GM12878 (cell line): ENCODE measurements around the gene CD34.

Source experiments
- ASH2L ChIP-seq: fragments of 300-600, 200-600 bp; sonication (generic); IDR thresholded peaks from 2 replicates; pipeline ENCODE4 v1.6.1; 2017; ENCODE audit warnings: low read depth, mild to moderate bottlenecking, borderline replicate concordance
- CBX5 ChIP-seq: sonication (generic); IDR thresholded peaks from 2 replicates; pipeline ENCODE4 v1.6.1; 2016; ENCODE audit warnings: low read depth, moderate library complexity, mild to moderate bottlenecking, inconsistent platforms
- CHD4 ChIP-seq: fragments of 200-600 bp; sonication (generic); IDR thresholded peaks from 2 replicates; pipeline ENCODE4 v1.6.1; 2016; ENCODE audit warnings: mild to moderate bottlenecking
- IKZF1 ChIP-seq: fragments of 450-650 bp; conservative IDR thresholded peaks from 2 replicates; pipeline ENCODE4 v1.6.1; 2017; ENCODE audit warnings: antibody characterized with exemption, mild to moderate bottlenecking
- KLF5 ChIP-seq: fragments of 450-650 bp; IDR thresholded peaks from 2 replicates; pipeline ENCODE4 v1.6.1; 2014; ENCODE audit warnings: mild to moderate bottlenecking; ENCODE audit not compliant: partially characterized antibody
- MTA2 ChIP-seq: fragments of 450-650 bp; IDR thresholded peaks from 2 replicates; pipeline ENCODE4 v1.6.1; 2016; ENCODE audit warnings: low read depth, mild to moderate bottlenecking, moderate library complexity
- NRF1 ChIP-seq: conservative IDR thresholded peaks from 2 replicates; pipeline ENCODE4 v1.6.1; 2011; ENCODE audit warnings: mild to moderate bottlenecking, low read depth, low read length, improper control_type of control experiment
- ZBED1 ChIP-seq: IDR thresholded peaks from 2 replicates; pipeline ENCODE4 v1.6.1; 2016; ENCODE audit warnings: borderline replicate concordance
- TF ChIP-seq, protein P1 (sequence below), 3 experiments: IDR thresholded peaks in 2 of 3; conservative IDR thresholded peaks in 1 of 3; 2 replicates each; pipeline ENCODE4 v1.5.1; 2011; ENCODE audit warnings: low read depth in 3 of 3, low read length in 3 of 3, mild to moderate bottlenecking in 3 of 3, control low read depth in 2 of 3, moderate library complexity in 2 of 3, inconsistent platforms in 1 of 3, mixed read lengths in 1 of 3; ENCODE audit not compliant: control insufficient read depth in 2 of 3, insufficient read depth in 1 of 3; ENCODE audit errors: extremely low read depth in 1 of 3

DNA sequence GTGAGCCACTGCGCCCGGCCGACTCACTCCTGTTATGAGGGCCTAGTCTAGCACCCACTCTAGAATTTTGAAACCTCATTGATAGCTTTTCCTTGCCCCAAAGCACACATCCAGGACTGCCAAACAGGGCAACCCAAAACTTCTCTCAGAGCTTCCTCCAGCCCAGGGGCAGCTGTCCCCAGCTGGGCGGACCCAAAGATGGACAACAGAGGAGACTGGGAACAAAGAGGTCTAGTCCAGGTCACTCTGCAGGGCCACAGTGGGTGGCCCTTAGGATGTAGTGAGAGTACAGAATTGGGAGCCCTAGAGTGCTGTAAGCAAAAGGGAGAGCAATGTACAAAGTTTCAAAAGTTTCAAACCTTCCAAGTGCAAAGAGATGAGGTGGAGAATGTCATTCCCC lies 1.2 kb downstream of the CD34 start:
- TF ChIP-seq, protein P1, sequence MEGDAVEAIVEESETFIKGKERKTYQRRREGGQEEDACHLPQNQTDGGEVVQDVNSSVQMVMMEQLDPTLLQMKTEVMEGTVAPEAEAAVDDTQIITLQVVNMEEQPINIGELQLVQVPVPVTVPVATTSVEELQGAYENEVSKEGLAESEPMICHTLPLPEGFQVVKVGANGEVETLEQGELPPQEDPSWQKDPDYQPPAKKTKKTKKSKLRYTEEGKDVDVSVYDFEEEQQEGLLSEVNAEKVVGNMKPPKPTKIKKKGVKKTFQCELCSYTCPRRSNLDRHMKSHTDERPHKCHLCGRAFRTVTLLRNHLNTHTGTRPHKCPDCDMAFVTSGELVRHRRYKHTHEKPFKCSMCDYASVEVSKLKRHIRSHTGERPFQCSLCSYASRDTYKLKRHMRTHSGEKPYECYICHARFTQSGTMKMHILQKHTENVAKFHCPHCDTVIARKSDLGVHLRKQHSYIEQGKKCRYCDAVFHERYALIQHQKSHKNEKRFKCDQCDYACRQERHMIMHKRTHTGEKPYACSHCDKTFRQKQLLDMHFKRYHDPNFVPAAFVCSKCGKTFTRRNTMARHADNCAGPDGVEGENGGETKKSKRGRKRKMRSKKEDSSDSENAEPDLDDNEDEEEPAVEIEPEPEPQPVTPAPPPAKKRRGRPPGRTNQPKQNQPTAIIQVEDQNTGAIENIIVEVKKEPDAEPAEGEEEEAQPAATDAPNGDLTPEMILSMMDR (IDR thresholded peaks at IDR 0.05 in 2 of 3, conservative IDR thresholded peaks at IDR 0.05 in 1 of 3; ENCODE audit: control insufficient read depth in 2 of 3, extremely low read depth in 1 of 3, insufficient read depth in 1 of 3, low read depth in 3 of 3, low read length in 3 of 3), result no peak
- no peak for TF ChIP-seq NRF1
- no peak for TF ChIP-seq CHD4
- no peak for TF ChIP-seq ASH2L
- TF ChIP-seq MTA2, result no peak
- no peak for TF ChIP-seq KLF5
- TF ChIP-seq CBX5, result no peak
- no peak for TF ChIP-seq IKZF1
- no peak for TF ChIP-seq ZBED1
